BLaER1 treated with 17β-estradiol and CSF1 and Interleukin-3, amounts not matched to agents 10 nM and 100 nM (cell line): ENCODE results near the gene MDP1.

Source experiments
- H3K27ac ChIP-seq, 11 experiments: shearing (Covaris generic); formaldehyde crosslinking; 2 replicates each; pipeline ENCODE4 v1.8.1; 2022
- H3K27me3 ChIP-seq, 11 experiments: shearing (Covaris generic); formaldehyde crosslinking; 2 replicates each; pipeline ENCODE4 v1.8.1; 2022
- H3K36me3 ChIP-seq, 11 experiments: shearing (Covaris generic); formaldehyde crosslinking; 2 replicates each; pipeline ENCODE4 v1.8.1; 2022
- H3K4me1 ChIP-seq, 10 experiments: shearing (Covaris generic); formaldehyde crosslinking; 2 replicates each; pipeline ENCODE4 v1.8.1; 2022
- H3K4me2 ChIP-seq, 11 experiments: shearing (Covaris generic); formaldehyde crosslinking; 2 replicates each; pipeline ENCODE4 v1.8.1; 2022
- H3K4me3 ChIP-seq, 10 experiments: shearing (Covaris generic); formaldehyde crosslinking; 2 replicates each; pipeline ENCODE4 v1.8.1; 2022
- H3K9ac ChIP-seq, 11 experiments: shearing (Covaris generic); formaldehyde crosslinking; 2 replicates each; pipeline ENCODE4 v1.8.1; 2022
- H3K9me3 ChIP-seq, 11 experiments: shearing (Covaris generic); formaldehyde crosslinking; replicated peaks in 1 of 11; 2 replicates each; pipeline ENCODE4 v1.8.1; 2022
- H4K20me1 ChIP-seq, 11 experiments: shearing (Covaris generic); formaldehyde crosslinking; 2 replicates each; pipeline ENCODE4 v1.8.1; 2022
- Cebpa-rat ChIP-seq, 11 experiments: shearing (Covaris generic); IDR thresholded peaks; 2 replicates each; pipeline ENCODE4 v1.8.1; 2022

The MDP1 gene

DNA sequence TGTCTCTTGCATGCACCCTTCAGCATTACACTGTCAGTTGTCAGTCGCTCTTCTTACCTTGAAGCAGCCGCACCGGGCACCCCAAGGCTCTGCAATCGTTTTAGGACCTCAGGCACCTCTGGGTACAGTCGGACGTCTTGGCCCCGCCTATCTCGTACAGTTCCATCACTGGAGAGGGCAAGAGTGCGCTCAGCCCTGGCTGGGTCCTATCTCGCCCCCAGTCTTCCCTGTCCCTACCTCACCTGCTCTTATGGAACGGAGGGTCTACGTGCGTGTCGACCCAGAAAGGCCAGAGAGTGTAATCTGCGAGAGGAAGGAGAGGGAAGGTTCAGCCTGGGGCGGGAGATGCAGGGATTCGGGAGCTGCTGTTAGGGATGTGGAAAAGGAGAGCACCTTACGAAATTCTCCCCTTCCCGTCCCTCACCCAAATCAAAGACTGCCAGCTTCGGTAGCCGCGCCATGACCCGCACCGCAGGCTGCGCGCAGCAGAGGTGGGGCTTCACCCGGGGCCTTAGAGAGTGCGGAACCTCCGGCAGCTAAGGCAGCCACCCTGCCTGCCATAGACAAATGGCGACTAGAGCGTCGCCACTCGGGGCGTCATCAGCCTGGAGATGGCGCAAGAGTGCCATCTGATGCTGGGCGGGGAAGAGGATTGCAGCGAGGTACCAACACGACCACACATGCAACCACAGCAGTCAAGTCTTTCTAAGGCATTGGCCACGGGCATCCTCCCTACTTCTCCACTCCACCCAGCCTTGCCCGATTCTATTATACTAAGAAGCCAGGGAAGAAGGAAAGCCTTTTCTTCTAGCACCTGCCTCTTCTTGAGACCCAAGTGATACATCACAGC is at the start of gene MDP1:
TSS of gene MDP1 (minus strand) at position 572 of the 850 bp plus-strand sequence. CDS start at position 461, 111 bp downstream.
- Histone ChIP-seq H3K4me3 (peak within 1 kb of the TSS; percentile 73 to 88 (median 79)), H3K36me3 (peaks cover 16 to 52% (median 32%) of the 10 kb centered on the region in 11 experiments; a peak in 21 of 22 replicates), H3K9ac (peak within 1 kb of the TSS; percentile 83 to 98 (median 87)), H3K4me2 (peak within 1 kb of the TSS; percentile 67 to 96 (median 85)), H3K4me1 (peaks cover 37 to 47% (median 42%) of the 10 kb centered on the region in 10 experiments), H3K27me3 (no peaks in the 10 kb centered on the region), H3K9me3 (no peaks in the 10 kb centered on the region), H3K27ac (peak within 1 kb of the TSS; percentile 67 to 92 (median 86)), H4K20me1 (peaks cover 0 to 13% (median 0%) of the 10 kb centered on the region in 11 experiments; a peak in 7 of 22 replicates)
- peak; percentile 64 to 97 (median 85); a peak in 19 of 22 replicates for TF ChIP-seq Cebpa-rat (IDR thresholded peaks at IDR 0.05)

- no peak overlapping the region for H3K4me3 ChIP-seq
- H3K27ac ChIP-seq, result no peak overlapping the region
Measured at GRCh38 chr14:24264298-24264697, 48.4 kb upstream of the MDP1 start.

DNA sequence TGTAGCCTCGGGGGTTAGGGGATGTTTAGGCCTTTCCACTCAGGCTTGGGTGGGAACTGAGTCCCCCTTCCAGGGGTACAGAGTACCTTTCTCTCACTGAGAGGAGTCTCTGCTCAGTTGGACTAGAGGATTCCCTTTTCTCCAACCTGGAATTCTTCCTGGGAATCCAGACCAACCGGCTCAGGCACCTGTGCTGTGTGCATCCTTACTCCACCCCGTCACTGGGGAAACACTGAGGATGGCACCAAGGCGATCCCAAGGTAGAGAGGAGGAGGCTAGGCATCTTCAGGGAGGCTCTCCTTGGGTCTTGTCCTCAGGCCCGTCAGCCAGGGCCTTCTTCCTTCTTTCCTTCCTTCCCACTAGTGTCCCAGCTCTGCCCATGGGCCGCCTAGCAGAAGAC is 48.0 kb upstream of the MDP1 start:
- Histone ChIP-seq H3K27me3 (no peaks in the 10 kb centered on the region), H3K4me2 (no peak overlapping the region), H3K4me1 (peaks cover 0 to 14% (median 9%) of the 10 kb centered on the region in 10 experiments; a peak in 13 of 20 replicates), H3K27ac (no peak overlapping the region), H4K20me1 (peaks cover 0 to 13% (median 0%) of the 10 kb centered on the region in 11 experiments; a peak in 2 of 22 replicates), H3K9ac (0 out of 22 replicates have a peak overlapping the region, but pooled peaks of 1 of the 11 experiments have one; percentile 9), H3K36me3 (peaks cover 12 to 92% (median 27%) of the 10 kb centered on the region in 11 experiments; a peak in 20 of 22 replicates), H3K4me3 (no peak overlapping the region), H3K9me3 (no peaks in the 10 kb centered on the region)
- no peak for TF ChIP-seq Cebpa-rat (IDR thresholded peaks at IDR 0.05)

More at GRCh38 chr14:24264298-24264697, 48.4 kb upstream of the MDP1 start:
- Histone ChIP-seq H3K36me3 (peaks cover 12 to 92% (median 31%) of the 10 kb centered on the region in 11 experiments; a peak in 21 of 22 replicates), H3K9ac (0 out of 22 replicates have a peak overlapping the region, but pooled peaks of 1 of the 11 experiments have one; percentile 5), H4K20me1 (peaks cover 0 to 13% (median 0%) of the 10 kb centered on the region in 11 experiments; a peak in 2 of 22 replicates), H3K9me3 (no peaks in the 10 kb centered on the region), H3K27me3 (no peaks in the 10 kb centered on the region), H3K4me1 (peaks cover 0 to 14% (median 9%) of the 10 kb centered on the region in 10 experiments; a peak in 14 of 20 replicates), H3K4me2 (no peak overlapping the region)
- TF ChIP-seq Cebpa-rat (IDR thresholded peaks at IDR 0.05), result no peak

DNA sequence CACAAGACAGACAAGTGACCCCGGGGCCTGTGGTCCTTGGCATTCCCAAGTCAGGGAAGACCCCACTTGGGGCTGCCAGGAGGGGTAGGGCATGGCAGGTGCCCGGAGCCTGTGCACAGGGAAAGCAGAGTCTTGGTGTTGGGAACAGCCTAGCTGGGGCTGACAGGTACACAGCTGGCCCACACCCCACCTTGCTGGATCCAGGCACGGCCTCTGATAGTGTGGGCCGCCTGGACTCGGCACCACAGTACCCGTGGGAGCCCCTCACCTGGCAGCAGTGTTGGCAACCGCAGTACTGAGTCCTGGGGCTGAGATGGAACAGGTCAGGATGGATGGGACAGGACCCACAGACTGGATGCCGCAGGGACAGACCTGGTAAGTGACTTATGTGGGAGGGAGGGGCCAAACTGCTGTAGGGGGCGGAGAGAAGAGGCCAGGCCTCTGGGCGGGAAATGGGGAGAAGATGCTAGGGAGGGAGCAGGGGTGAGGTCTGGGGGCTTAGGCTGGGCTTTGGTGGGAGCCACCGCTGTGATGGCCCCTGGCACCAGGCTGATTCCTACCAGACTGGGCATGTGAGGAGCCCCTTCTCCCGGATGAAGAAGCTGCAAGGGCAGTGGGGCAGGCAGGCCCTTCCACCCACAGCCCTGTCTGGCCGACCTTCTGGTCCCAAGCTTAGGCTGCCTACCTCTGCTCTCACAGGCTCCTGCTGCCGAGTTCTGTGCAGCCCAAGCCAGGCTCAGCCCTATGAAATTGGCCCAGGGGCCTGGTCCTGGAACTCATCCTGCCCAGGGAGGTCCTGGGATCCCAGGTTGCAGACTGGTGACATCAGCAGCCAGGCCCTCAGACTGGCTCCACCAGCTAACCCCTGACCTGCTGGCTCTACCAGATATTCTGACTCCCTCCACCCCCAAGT is 47.2 kb upstream of the MDP1 start, which contains the start of gene TGM1:
TSS of gene TGM1 (minus strand) at position 357 of the 913 bp plus-strand sequence. CDS start 825 bp downstream, outside the sequence.
- H3K27ac ChIP-seq, result no peak within 1 kb of the TSS
- no peak within 1 kb of the TSS for H3K4me2 ChIP-seq
- H3K4me1 ChIP-seq, result peaks cover 0 to 14% (median 9%) of the 10 kb centered on the region in 10 experiments; a peak in 12 of 20 replicates
- H3K27me3 ChIP-seq, result no peaks in the 10 kb centered on the region
- 0 out of 22 replicates have a peak within 1 kb of the TSS, but pooled peaks of 2 of the 11 experiments have one; percentile 4 to 9 for H3K9ac ChIP-seq
- H4K20me1 ChIP-seq, result peaks cover 0 to 13% (median 0%) of the 10 kb centered on the region in 11 experiments; a peak in 2 of 22 replicates
- no peaks in the 10 kb centered on the region for H3K9me3 ChIP-seq
- no peak within 1 kb of the TSS for H3K4me3 ChIP-seq
- H3K36me3 ChIP-seq, result peaks cover 12 to 90% (median 26%) of the 10 kb centered on the region in 11 experiments; a peak in 18 of 22 replicates
- TF ChIP-seq Cebpa-rat (IDR thresholded peaks at IDR 0.05), result no peak

DNA sequence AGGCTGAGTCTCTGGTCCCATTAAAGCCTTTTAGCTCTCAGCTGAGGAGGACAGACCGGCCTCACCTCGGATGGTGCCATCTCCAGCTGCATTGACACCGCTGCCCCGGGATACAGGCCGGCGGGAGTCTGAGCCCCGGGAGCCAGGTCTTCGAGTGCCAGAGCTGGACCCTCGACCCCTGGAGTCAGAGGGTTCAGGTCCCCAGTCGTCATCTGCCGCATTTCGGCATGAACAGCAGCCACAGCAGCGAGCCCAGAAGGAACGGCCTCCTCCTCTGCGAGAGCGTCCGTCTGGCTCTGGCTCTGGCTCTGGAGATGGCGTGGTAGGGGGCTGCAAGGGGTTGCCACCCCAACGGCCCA is 46.1 kb upstream of the MDP1 start:
- H3K9me3 ChIP-seq, result no peaks in the 10 kb centered on the region
- H3K4me2 ChIP-seq, result no peak overlapping the region
- H4K20me1 ChIP-seq, result peaks cover 0 to 13% (median 0%) of the 10 kb centered on the region in 11 experiments; a peak in 2 of 22 replicates
- peaks cover 0 to 8% (median 5%) of the 10 kb centered on the region in 10 experiments; a peak in 12 of 20 replicates for H3K4me1 ChIP-seq
- peaks cover 6 to 80% (median 19%) of the 10 kb centered on the region in 11 experiments; a peak in 16 of 22 replicates for H3K36me3 ChIP-seq
- 0 out of 22 replicates have a peak overlapping the region, but pooled peaks of 1 of the 11 experiments have one; percentile 4 for H3K9ac ChIP-seq
- H3K4me3 ChIP-seq, result no peak overlapping the region
- H3K27ac ChIP-seq, result no peak overlapping the region
- no peaks in the 10 kb centered on the region for H3K27me3 ChIP-seq
- TF ChIP-seq Cebpa-rat (IDR thresholded peaks at IDR 0.05), result no peak

- H3K4me3 ChIP-seq, result no peak overlapping the region
- H3K27ac ChIP-seq, result no peak overlapping the region
- no peak for TF ChIP-seq Cebpa-rat (IDR thresholded peaks at IDR 0.05)
- H3K9ac ChIP-seq, result 0 out of 22 replicates have a peak overlapping the region, but pooled peaks of 1 of the 11 experiments have one; percentile 4
- no peak overlapping the region for H3K4me2 ChIP-seq
- peaks cover 0 to 3% (median 0%) of the 10 kb centered on the region in 10 experiments; a peak in 4 of 20 replicates for H3K4me1 ChIP-seq
- H3K9me3 ChIP-seq, result no peaks in the 10 kb centered on the region
- H4K20me1 ChIP-seq, result peaks cover 0 to 13% (median 0%) of the 10 kb centered on the region in 11 experiments; a peak in 1 of 22 replicates
- H3K27me3 ChIP-seq, result no peaks in the 10 kb centered on the region
- peaks cover under 1 to 80% (median 14%) of the 10 kb centered on the region in 11 experiments; a peak in 15 of 22 replicates for H3K36me3 ChIP-seq
Measured at GRCh38 chr14:24261256-24261968, 45.5 kb upstream of the MDP1 start.

GRCh38 chr14:24260780-24261157 is 44.9 kb upstream of the MDP1 start:
- Histone ChIP-seq H4K20me1 (peaks cover 0 to 13% (median 0%) of the 10 kb centered on the region in 11 experiments; a peak in 1 of 22 replicates), H3K4me3 (no peak overlapping the region), H3K9ac (no peak overlapping the region), H3K4me2 (no peak overlapping the region), H3K27me3 (no peaks in the 10 kb centered on the region), H3K27ac (no peak overlapping the region), H3K4me1 (no peaks in the 10 kb centered on the region), H3K9me3 (no peaks in the 10 kb centered on the region), H3K36me3 (peaks cover 0 to 80% (median 8%) of the 10 kb centered on the region in 11 experiments; a peak in 10 of 22 replicates)
- TF ChIP-seq Cebpa-rat (IDR thresholded peaks at IDR 0.05), result no peak
